H1 (cell line): ENCODE measurements around the gene HOXB4. TPM values are rescaled to one million over a fixed set of nuclear protein-coding genes. Genes with fewer than 3 reads are reported as not detected.

Source experiments
- CTCF ChIA-PET: fragments of 300-600 bp; sonication (Branson Sonifier 250); formaldehyde crosslinking; loops from one replicate; lab custom pipeline; 2021; ENCODE audit not compliant: partially characterized antibody; lab: Charles Lee
- POLR2A ChIA-PET: fragments of 300-600 bp; sonication (Branson Sonifier 250); formaldehyde crosslinking; loops from one replicate; lab custom pipeline; 2021; ENCODE audit warnings: inconsistent platforms; ENCODE audit not compliant: partially characterized antibody; lab: Charles Lee
- DNase-seq, 2 experiments: peaks; one replicate each; pipeline versions ENCODE4 v3.0.0 to v3.0.0-alpha.2; 2010 to 2022; ENCODE audit warnings: low spot score in 2 of 2, low read depth in 1 of 2, mixed read lengths in 1 of 2
- FAIRE-seq: peaks from 2 replicates; lab custom pipeline; 2011; peaks lifted over from hg19 to GRCh38; lab: Jason Lieb, UNC
- H2AFZ ChIP-seq: 2 replicates; pipeline ENCODE4 v1.8.1; 2012; ENCODE audit warnings: low read length, inconsistent platforms
- H2AK5ac ChIP-seq: 2 replicates; pipeline ENCODE4 v1.6.1; 2013; ENCODE audit warnings: low read depth, low read length
- H2BK120ac ChIP-seq: replicated peaks from 2 replicates; pipeline ENCODE3; 2013; ENCODE audit warnings: low read depth, low read length, inconsistent platforms
- H2BK12ac ChIP-seq: 2 replicates; pipeline ENCODE4 v1.6.1; 2013; ENCODE audit warnings: low read depth, low read length
- H2BK15ac ChIP-seq: 2 replicates; pipeline ENCODE4 v1.6.1; 2013; ENCODE audit warnings: low read length
- H2BK20ac ChIP-seq: 2 replicates; pipeline ENCODE4 v1.6.1; 2013; ENCODE audit warnings: low read length
- H2BK5ac ChIP-seq: 2 replicates; pipeline ENCODE4 v1.6.1; 2013; ENCODE audit warnings: low read depth, low read length
- H3K14ac ChIP-seq: 2 replicates; pipeline ENCODE4 v1.6.1; 2013; ENCODE audit warnings: inconsistent platforms; ENCODE audit not compliant: insufficient read length
- H3K18ac ChIP-seq: 2 replicates; pipeline ENCODE4 v1.6.1; 2013; ENCODE audit warnings: low read length; ENCODE audit errors: extremely low read depth
- H3K23ac ChIP-seq: 2 replicates; pipeline ENCODE4 v1.6.1; 2013; ENCODE audit warnings: inconsistent platforms; ENCODE audit not compliant: insufficient read length
- H3K23me2 ChIP-seq: 2 replicates; pipeline ENCODE4 v1.6.1; 2013; ENCODE audit warnings: low read depth, low read length
- H3K27ac ChIP-seq: 2 replicates; pipeline ENCODE4 v1.6.1; 2011; ENCODE audit warnings: low read depth, low read length, inconsistent platforms
- H3K27me3 ChIP-seq, 4 experiments: replicated peaks in 1 of 4; 1 replicate in 1 of 4; 2 replicates in 3 of 4; pipeline versions ENCODE4 v1.6.1 to v1.8.1; 2011 to 2013; ENCODE audit warnings: low read length in 3 of 4, mild to moderate bottlenecking in 3 of 4, inconsistent platforms in 2 of 4, mixed read lengths in 2 of 4, moderate library complexity in 1 of 4; ENCODE audit not compliant: control insufficient read depth in 3 of 4, insufficient read depth in 3 of 4; ENCODE audit errors: extremely low read depth in 1 of 4
- H3K36me3 ChIP-seq, 4 experiments: 2 replicates each; pipeline versions ENCODE4 v1.6.1 to v1.8.1; 2011 to 2013; ENCODE audit warnings: mild to moderate bottlenecking in 4 of 4, low read length in 3 of 4, moderate library complexity in 2 of 4, control low read depth in 1 of 4, inconsistent platforms in 1 of 4; ENCODE audit not compliant: insufficient read depth in 4 of 4, control insufficient read depth in 2 of 4
- H3K4ac ChIP-seq: replicated peaks from 2 replicates; pipeline ENCODE3; 2013; ENCODE audit warnings: low read length, low read depth, mixed read lengths, inconsistent platforms; ENCODE audit not compliant: insufficient read length
- H3K4me1 ChIP-seq, 4 experiments: replicated peaks in 1 of 4; 1 replicate in 1 of 4; 2 replicates in 3 of 4; pipeline versions ENCODE4 v1.6.1 to v1.8.1; 2011 to 2013; ENCODE audit warnings: low read length in 3 of 4, inconsistent platforms in 2 of 4, mixed read lengths in 1 of 4; ENCODE audit not compliant: insufficient read depth in 4 of 4, control insufficient read depth in 3 of 4
- H3K4me2 ChIP-seq, 2 experiments: 2 replicates each; pipeline versions ENCODE4 v1.6.1 to v1.8.1; 2011 to 2013; ENCODE audit warnings: low read depth in 2 of 2, low read length in 2 of 2, control low read depth in 1 of 2, inconsistent platforms in 1 of 2, mild to moderate bottlenecking in 1 of 2; ENCODE audit not compliant: insufficient read depth in 1 of 2
- H3K4me3 ChIP-seq, 4 experiments: fragments of 200-600, 300-600 bp in 1 of 4; sonication (generic), shearing (Covaris generic), sonication (Bioruptor Twin) in 1 of 4; 2 replicates each; pipeline versions ENCODE4 v1.5.1 to v1.8.1; 2011 to 2016; ENCODE audit warnings: low read length in 4 of 4, low read depth in 3 of 4, control low read depth in 2 of 4, inconsistent platforms in 2 of 4, mild to moderate bottlenecking in 2 of 4, mixed read lengths in 1 of 4, moderate library complexity in 1 of 4; ENCODE audit not compliant: insufficient read depth in 2 of 4; ENCODE audit errors: extremely low read depth in 1 of 4
- H3K56ac ChIP-seq: replicated peaks from 2 replicates; pipeline ENCODE3; 2013; ENCODE audit warnings: low read depth, mild to moderate bottlenecking, mixed read lengths, low read length, inconsistent platforms; ENCODE audit not compliant: insufficient read length
- H3K79me1 ChIP-seq: 2 replicates; pipeline ENCODE4 v1.6.1; 2013; ENCODE audit warnings: low read depth, low read length, control low read depth
- H3K79me2 ChIP-seq, 2 experiments: 2 replicates each; pipeline versions ENCODE4 v1.6.1 to v1.8.1; 2012 to 2013; ENCODE audit warnings: low read length in 2 of 2, mild to moderate bottlenecking in 2 of 2, inconsistent platforms in 1 of 2; ENCODE audit not compliant: insufficient read depth in 2 of 2, control insufficient read depth in 1 of 2
- H3K9ac ChIP-seq, 4 experiments: replicated peaks in 1 of 4; 1 replicate in 1 of 4; 2 replicates in 3 of 4; pipeline versions ENCODE4 v1.6.1 to v1.8.1; 2011 to 2013; ENCODE audit warnings: low read depth in 3 of 4, low read length in 3 of 4, control low read depth in 2 of 4, mild to moderate bottlenecking in 2 of 4, moderate library complexity in 2 of 4, inconsistent platforms in 1 of 4; ENCODE audit errors: extremely low read depth in 1 of 4
- H3K9me3 ChIP-seq, 2 experiments: 2 replicates each; pipeline versions ENCODE4 v1.6.1 to v1.8.1; 2012 to 2013; ENCODE audit warnings: mild to moderate bottlenecking in 2 of 2, moderate library complexity in 2 of 2, control low read depth in 1 of 2, inconsistent platforms in 1 of 2, low read depth in 1 of 2, low read length in 1 of 2, mixed read lengths in 1 of 2; ENCODE audit not compliant: insufficient read depth in 2 of 2
- H4K20me1 ChIP-seq, 2 experiments: replicated peaks in 1 of 2; 2 replicates each; pipeline versions ENCODE3 to v1.8.1; 2011 to 2013; ENCODE audit warnings: inconsistent platforms in 2 of 2, low read length in 2 of 2, mild to moderate bottlenecking in 1 of 2; ENCODE audit not compliant: insufficient read depth in 2 of 2, control insufficient read depth in 1 of 2
- H4K5ac ChIP-seq: 2 replicates; pipeline ENCODE4 v1.6.1; 2013; ENCODE audit warnings: low read length, low read depth, mixed read lengths, inconsistent platforms; ENCODE audit not compliant: insufficient read length
- H4K8ac ChIP-seq: 2 replicates; pipeline ENCODE4 v1.8.0; 2013; ENCODE audit warnings: mild to moderate bottlenecking, moderate library complexity, low read length, inconsistent platforms; ENCODE audit not compliant: insufficient read depth; ENCODE audit errors: extremely low read depth
- H4K91ac ChIP-seq: replicated peaks from 2 replicates; pipeline ENCODE3; 2013; ENCODE audit warnings: low read length, mixed read lengths, inconsistent platforms; ENCODE audit not compliant: insufficient read length
- ASH2L ChIP-seq: fragments of 200-600, 300-600 bp; sonication (generic); IDR thresholded peaks from one replicate; pipeline ENCODE4 v1.7.1; 2017; ENCODE audit warnings: low read length
- EZH2 ChIP-seq: fragments of 200-600 bp; sonication (generic); IDR thresholded peaks from 2 replicates; pipeline ENCODE4 v1.7.1; 2012; ENCODE audit warnings: low read depth, mild to moderate bottlenecking, moderate library complexity, low read length, inconsistent platforms; ENCODE audit not compliant: severe bottlenecking
- FOSL1 ChIP-seq: IDR thresholded peaks from 2 replicates; pipeline ENCODE4 v1.6.1; 2011; ENCODE audit warnings: mild to moderate bottlenecking, low read depth, low read length, moderate library complexity; ENCODE audit not compliant: insufficient read depth
- JUND ChIP-seq: IDR thresholded peaks from 2 replicates; pipeline ENCODE4 v1.6.1; 2011; ENCODE audit warnings: mild to moderate bottlenecking, improper control_type of control experiment, low read length
- PHF8 ChIP-seq: fragments of 200-600 bp; sonication (generic); conservative IDR thresholded peaks from 2 replicates; pipeline ENCODE4 v1.7.1; 2012; ENCODE audit warnings: low read depth, mild to moderate bottlenecking, inconsistent platforms, low read length, moderate library complexity
- SP2 ChIP-seq: IDR thresholded peaks from 2 replicates; pipeline ENCODE4 v1.6.1; 2012; ENCODE audit warnings: mild to moderate bottlenecking, low read length, inconsistent platforms
- SUZ12 ChIP-seq: fragments of 200-600 bp; sonication (generic); IDR thresholded peaks from 2 replicates; pipeline ENCODE4 v1.6.1; 2012; ENCODE audit warnings: mild to moderate bottlenecking, inconsistent platforms, low read length, moderate library complexity, mixed read lengths
- TEAD4 ChIP-seq: IDR thresholded peaks from 2 replicates; pipeline ENCODE4 v1.6.1; 2012; ENCODE audit warnings: low read depth, low read length, inconsistent platforms, mixed read lengths
- USF2 ChIP-seq: IDR thresholded peaks from 2 replicates; pipeline ENCODE4 v1.6.1; 2011; ENCODE audit warnings: low read length, improper control_type of control experiment
- whole genome bisulfite sequencing, 2 experiments: shearing (Covaris generic) in 1 of 2; methylation state at CpG; one replicate each; pipeline versions ENCODE4 v1.1.6 to v1.1.7; 2013 to 2015; ENCODE audit warnings: low lambda C conversion rate in 2 of 2, mixed read lengths in 2 of 2, inconsistent platforms in 1 of 2, low coverage in 1 of 2, missing lambda C conversion rate in 1 of 2; ENCODE audit not compliant: insufficient replicate concordance in 2 of 2, insufficient coverage in 1 of 2, insufficient read length in 1 of 2; ENCODE audit errors: extremely low coverage in 1 of 2, missing lambda C conversion rate in 1 of 2; 5-methylcytosine and 5-hydroxymethylcytosine counted together
- polyA plus RNA-seq, 7 experiments: library from polyadenylated mRNA; depleted of rRNA in 3 of 7; stranded (reverse) in 5 of 7; unstranded in 2 of 7; fragments of >200 nt in 5 of 7; fragments of 200-250 nt in 2 of 7; gene quantifications; 1 replicate in 5 of 7; 2 replicates in 1 of 7; 4 replicates in 1 of 7; pipeline versions ENCODE4 v1.2.1 to v1.2.3, GENCODE V29; 2011 to 2013; ENCODE audit warnings: missing spikeins in 2 of 7, mixed read lengths in 2 of 7
- total RNA-seq: library from RNA; stranded (reverse); fragmentation: NEBNext Ultra II Directional; extraction: Animal tissue kit (Norgen Biotek cat#: 25700); gene quantifications from 2 replicates; pipeline ENCODE4 v1.2.1, GENCODE V29; 2021

Gene HOXB4
- total and polyA plus RNA-seq, 2 of the 8 experiments (the other 6 are each of a cell fraction or from before 2014, with no cell fraction given): not detected

DNA sequence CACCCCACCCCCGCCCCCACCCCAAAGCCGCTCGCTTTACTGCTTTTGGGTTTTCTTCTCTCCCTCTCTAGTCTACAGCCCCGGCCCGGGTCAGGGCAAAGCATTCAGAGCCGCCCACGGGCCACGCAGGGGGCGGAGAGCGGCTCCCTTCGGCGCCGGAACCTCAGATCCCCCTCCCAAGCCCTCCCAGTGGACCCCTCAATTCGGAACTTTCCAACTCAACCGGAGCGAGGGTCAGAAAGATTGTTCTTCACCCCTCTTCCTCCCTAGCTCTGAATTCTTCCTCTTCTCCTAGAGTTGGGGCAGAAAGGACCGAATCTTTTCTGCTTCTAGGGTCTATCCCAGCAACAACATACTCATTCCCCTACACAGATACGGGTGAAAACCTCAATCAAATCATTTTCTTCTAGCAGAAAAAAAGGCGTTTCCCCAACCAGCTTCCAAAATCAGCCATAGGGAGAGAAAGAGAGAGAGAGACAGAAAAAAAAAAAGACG, 34.2 kb downstream of the HOXB4 start:
- TF ChIP-seq JUND (no peak), ASH2L (no peak), USF2 (no peak), SUZ12 (peak; percentile 5; the same call in 1 of the 2 replicates), PHF8 (no peak), SP2 (no peak), FOSL1 (no peak), TEAD4 (no peak), EZH2 (peak; percentile 65)
- Histone ChIP-seq H4K91ac (no peak overlapping the region), H3K56ac (no peak overlapping the region), H3K4me2 (peak overlapping the region in 1 of 2 experiments; percentile 91; a peak in 2 of 4 replicates), H3K36me3 (peaks cover 0 to 3% (median 0%) of the 10 kb centered on the region in 4 experiments; a peak in 1 of 8 replicates), H3K4me3 (peak overlapping the region in 1 of 4 experiments; percentile 44; a peak in 1 of 8 replicates), H4K20me1 (peaks cover 8 to 10% of the 10 kb centered on the region in 2 experiments), H3K23me2 (no peaks in the 10 kb centered on the region; the same call in 1 of the 2 replicates), H2BK120ac (no peak overlapping the region), H3K4me1 (peaks cover 5 to 22% (median 12%) of the 10 kb centered on the region in 4 experiments), H2BK12ac (0 out of 2 replicates have a peak overlapping the region, but pooled peaks have one; percentile 33), H3K79me1 (no peaks in the 10 kb centered on the region), H3K23ac (no peak overlapping the region), H3K79me2 (no peaks in the 10 kb centered on the region), H3K9ac (no peak overlapping the region), H2AK5ac (no peak overlapping the region), H3K4ac (no peak overlapping the region), H3K18ac (0 out of 2 replicates have a peak overlapping the region, but pooled peaks have one; percentile 4), H2BK15ac (no peak overlapping the region), H2BK5ac (no peak overlapping the region), H2BK20ac (no peak overlapping the region), H4K5ac (no peak overlapping the region), H3K27ac (no peak overlapping the region), H3K9me3 (no peaks in the 10 kb centered on the region), H3K14ac (no peak overlapping the region), H4K8ac (no peak overlapping the region), H3K27me3 (peaks cover 88 to 100% (median 97%) of the 10 kb centered on the region in 4 experiments), H2AFZ (no peak overlapping the region)
- CTCF ChIA-PET: interaction anchor here (0.7 to 1.6 kb wide), 2 partner anchors 46 to 51 kb away, joined by 3 to 4 read pairs; partner anchors contain the start of gene HOXB3
- 2% methylated on average over 16 of the region's 20 CpGs; no CpG with 5 or more reads in 1 of the 2 experiments for WGBS, 2 experiments
- DNase-seq: no peak
- no peak for FAIRE-seq
- POLR2A ChIA-PET: interaction anchor here (0.8 to 1.5 kb wide), 3 partner anchors 13 to 23 kb away, joined by 3 to 4 read pairs (median 4); no protein-coding TSS in a partner anchor
